HG03064 (cell line): ENCODE measurements around the gene MTRF1.
"Not testable (repeated sequence)": the region's sequence is repeated elsewhere in the genome, so short reads cannot be mapped to it uniquely, and the experiment has no call there.

Source experiments
- ATAC-seq: cut with Tn5 transposase; IDR thresholded peaks from one replicate; pipeline ENCODE4 v1.9.1; 2021; ENCODE audit warnings: low read depth; ENCODE audit not compliant: unreplicated experiment

MTRF1 gene

DNA sequence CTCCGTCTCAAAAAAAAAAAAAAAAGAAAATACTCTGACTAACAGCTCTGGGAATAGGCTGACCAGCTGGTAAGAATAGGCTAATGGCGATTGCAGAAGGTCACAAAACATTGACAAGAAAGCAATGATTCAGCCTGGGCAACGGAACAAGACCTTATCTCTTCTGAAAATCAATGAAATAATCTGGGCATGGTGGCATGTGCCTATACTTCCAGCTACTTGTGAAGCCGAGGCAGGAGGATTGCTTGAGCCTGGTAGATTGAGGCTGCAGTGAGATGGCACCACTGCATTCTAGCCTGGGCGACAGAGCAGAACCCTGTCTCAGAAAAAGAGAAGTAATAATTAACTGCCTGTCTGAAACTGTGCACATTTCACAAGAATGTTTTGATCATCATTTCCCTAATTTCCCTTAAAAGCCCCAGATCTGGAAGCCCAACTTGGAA is 18.8 kb upstream of the MTRF1 start:
- ATAC-seq: no peak

DNA sequence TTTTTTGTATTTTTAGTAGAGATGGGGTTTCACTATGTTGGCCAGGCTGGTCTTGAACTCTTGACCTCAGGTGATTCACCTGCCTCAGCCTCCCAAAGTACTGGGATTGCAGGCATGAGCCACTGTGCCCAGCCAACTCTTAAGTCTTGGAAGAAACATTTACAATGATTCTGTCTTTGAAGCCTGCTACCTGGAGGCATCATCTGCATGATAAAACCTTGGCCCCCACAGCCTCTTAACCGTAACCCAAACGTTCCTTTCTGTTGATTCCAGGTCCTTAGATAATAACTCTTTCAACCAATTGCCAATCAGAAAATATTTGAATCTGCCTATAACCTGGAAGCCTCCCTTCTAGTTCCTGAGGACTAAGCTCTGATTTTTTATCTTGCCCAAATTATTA is 15.8 kb upstream of the MTRF1 start:
- not testable (repeated sequence) for ATAC-seq

DNA sequence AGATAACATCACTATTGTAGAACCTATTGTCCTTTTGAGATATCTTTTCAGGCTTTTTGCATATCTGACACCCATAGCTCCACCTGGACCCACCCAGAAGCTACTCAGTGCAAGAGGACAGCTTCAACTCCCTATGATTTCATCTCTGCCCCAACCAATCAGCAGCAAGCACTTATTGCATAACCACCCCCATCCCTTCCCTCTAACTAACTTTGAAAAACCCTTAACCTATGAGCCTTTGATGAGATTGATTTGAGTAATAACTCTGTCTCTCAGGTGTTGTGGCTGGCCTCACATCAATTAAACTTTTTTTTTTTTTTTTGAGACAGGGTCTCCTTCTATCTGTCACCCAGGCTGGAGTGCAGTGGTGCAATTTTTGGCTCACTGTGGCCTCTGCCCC is 13.4 kb upstream of the MTRF1 start:
- no peak for ATAC-seq

DNA sequence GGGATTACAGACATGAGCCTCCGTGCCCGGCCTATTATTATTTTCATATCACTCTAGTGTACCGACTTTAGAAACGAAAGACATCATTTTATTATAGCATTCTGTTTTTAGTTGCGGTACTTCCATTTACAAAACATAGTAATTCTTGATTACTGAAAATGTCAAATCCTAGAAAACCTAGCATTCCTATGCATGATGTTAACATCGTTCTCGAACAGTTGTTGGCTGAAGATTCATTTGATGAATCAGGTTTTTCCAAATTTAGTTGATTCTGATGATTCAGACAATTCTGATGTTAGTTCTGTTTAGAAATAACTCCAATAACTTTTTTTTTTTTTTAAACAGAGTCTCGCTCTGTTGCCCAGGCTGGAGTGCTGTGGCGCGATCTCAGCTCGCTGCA is 11.5 kb upstream of the MTRF1 start:
- no peak for ATAC-seq

DNA sequence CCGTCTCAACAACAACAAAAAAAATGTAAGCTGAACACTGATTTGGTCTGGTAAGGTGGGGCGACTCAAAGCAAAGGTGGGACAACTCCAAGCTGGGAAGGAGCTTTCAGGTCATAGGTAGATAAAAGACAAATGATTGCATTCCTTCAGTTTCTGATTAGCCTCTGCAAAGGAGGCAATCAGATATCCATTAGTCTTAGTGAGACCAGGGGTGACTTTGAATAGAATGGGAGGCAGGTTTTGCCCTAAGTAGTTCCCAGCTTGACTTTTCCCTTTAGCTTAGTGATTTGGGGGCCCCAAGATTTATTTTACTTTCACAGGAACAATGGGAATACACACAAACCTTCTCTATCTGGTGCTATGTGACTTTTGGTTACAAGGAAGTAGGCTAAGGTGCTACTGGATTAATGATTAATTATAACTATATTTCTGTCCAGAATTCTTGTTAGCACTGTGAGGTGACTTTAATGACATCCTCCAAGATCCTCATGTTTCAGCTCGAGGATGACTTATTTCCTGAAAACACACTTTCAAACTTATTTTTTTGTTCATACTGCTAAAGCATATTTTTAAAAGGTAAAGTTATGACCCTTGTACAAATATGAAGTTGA is 10.6 kb upstream of the MTRF1 start:
- ATAC-seq: no peak

DNA sequence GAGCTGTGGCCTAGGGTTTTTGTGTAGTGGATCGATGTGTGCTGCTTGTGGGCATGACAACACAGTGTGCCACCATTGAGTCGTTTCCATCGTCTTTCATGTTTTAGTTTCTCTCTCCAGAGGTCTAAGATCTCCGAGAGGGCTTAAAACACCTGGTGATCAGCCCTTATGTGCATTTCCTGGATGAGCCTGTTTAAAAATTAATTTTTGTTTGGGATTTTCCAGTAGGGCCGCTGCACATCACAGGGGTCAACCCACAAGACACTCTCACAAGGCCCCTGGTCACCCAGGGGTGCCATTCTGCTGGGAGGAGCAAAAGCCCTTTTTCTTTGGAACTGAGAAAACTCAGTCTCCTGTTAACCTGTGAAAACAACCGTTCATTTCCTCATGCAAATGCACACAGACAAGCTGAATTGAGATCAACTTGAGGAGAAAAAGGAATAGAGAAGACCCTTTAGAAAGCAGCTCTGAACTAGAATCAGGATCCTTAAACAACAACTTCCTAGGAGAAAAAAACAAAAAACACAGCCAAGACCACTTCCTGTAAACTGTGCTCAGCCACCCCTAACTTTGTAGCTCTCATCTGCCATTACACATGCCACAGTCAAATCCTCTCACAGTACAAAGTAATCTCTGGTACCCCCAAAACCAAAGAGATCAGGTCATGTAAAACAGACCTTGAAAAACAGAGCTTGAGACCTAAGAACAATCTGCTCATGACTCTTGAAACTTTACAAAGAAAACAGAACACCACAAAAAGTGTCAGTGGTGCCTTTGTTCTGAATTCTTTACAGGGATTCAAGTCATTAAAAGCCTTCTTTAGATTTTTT is 8.3 kb upstream of the MTRF1 start:
- ATAC-seq: no peak

DNA sequence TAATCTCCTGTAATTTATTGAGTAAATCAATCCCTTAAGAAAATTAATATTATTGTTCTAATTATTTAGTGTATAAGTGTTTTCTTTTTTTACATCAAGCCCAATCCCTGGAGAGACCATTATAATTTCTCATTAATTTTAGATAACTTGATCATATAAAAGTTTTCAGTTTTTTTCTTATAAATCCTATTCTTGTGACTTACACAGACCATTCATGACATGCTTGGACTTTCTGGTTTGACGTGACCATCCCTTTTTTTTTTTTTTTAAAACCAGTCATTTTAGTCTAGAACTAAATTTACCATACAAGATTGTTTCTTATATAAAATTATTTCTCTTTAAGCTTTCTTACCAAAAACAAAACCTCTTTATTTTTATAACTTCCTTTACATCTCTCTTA is 5.4 kb upstream of the MTRF1 start:
- no peak for ATAC-seq

DNA sequence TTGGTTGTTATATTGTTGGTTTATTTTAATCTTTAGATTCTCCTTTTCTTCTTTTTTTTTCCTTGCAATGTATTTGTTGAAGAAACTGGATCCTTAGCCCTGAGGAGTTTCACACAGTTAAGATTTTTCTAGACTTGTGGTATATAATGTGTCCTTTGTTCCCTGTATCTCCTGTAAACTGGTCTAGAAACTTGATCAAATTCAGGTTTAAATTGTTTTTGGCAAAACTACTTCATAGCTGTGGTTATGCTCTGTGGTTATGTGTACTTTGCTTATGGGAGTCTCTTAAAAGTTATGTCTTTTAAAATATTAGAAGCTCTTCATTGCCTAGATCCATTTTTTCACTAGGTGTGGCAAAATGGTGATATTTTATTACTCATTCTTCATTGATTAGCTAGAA is 3.7 kb upstream of the MTRF1 start:
- no peak for ATAC-seq

DNA sequence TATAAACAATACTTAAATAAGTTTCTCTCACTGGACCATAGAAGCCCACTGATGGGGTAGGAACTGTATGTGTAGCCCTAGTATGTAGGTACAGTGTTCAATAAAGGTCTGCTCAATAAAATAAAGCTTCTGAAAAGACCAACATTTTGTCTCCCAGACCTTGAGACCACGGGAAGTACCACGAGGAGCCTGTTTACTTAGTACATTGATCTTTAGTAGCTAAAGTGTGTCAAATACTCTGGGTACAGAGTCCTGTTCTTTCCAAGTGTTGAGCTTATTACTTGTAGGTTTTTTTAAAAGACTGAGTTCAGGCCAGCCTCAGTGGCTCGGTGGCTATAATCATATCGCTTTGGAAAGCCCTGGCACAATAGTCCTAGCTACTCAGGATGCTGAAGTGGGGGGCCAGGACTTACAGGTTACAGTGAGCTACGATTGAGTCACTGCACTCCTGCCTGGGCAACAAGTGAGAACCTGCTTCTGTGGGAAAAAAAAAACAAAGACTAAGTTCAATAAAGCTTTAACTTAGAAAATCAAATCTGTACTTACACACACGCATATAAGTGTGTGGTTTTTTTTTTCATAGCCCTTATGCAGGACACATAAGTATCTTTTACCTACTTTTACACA is 3.4 kb downstream of the MTRF1 start:
- ATAC-seq: no peak

DNA sequence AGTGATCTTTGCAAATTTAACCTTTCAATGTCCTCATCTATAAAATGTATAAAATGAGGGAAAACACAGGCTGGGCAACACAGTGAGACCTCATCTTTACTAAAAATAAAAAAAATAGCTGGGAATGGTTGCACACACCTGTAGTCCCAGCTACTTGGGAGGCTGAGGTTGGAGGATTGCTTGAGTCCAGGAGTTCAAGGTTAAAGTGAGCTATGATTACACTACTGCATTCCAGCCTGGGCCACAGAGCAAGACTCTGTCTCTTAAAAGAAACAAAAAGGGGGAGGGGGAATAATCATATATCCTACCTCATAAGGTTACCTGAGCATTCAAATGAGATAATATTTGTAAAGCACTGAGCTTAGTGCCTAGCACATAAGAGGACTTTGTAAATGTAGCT is 5.8 kb downstream of the MTRF1 start:
- ATAC-seq: no peak

DNA sequence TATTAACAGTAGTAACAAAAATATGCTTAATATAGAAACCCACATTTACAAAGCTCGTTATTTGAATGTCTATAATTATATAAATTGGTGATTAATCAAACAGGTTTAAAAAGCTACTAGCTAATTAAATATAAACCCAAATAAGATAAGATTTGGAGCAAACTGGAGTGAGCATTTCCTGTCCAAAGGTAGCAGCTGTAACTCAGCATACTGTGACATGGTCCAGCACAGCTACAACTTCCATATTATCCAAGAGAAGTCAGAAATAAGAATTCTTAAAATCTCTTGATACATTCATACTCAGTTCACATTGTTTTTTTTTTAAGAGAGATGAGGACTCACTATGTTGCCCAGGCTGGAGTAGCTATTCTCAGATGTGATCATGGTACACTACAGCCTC is 8.5 kb downstream of the MTRF1 start:
- no peak for ATAC-seq

DNA sequence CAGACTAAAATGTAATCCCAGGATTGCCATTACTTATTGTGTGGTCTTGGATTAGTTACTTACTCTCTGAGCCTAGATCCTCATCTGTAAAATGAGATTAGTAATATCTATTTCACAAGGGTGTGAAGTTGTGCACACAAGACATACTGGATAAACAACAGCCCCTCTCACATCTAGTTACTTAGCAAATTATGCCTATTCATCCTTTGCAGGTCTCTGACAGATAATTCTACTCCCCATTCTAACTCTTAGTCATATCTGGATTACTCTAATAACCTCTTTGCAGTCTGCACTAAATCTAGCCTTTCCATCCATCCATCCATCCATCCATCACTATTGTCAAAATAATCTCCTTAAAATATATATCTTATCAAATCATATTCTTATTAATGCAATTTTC is 12.4 kb downstream of the MTRF1 start:
- no peak for ATAC-seq

DNA sequence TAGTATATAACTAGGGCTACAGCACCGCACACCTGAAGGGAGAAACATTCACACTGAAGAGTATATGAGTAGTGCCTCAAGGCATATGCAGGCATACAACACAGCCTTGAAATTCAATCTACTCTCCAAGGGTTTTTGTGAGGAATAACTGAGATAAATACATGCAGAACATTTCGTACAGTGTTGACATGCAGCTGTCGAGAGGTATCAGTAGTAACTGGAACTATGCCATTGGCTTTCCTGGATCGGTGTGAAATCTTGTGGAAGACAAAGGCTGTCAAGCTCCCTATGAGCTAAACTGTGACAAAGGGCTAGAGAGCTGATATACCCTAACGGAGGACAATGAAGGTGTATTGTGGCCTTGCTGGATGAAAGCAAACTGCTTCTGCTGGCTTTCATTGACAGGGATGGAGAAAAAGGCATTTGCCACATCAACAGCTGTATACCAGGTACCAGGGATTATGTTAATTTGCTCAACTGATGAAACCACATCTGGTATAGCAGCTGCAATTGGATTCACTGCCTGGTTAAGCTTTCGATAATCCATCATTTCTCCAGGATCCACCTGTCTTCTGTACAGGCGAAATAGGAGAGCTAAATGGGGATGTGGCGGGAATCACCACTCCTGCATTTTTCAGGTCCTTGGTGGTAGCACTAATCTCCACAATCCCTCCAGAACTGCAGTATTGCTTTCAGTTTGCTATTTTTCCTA is 16.3 kb downstream of the MTRF1 start:
- ATAC-seq: no peak

DNA sequence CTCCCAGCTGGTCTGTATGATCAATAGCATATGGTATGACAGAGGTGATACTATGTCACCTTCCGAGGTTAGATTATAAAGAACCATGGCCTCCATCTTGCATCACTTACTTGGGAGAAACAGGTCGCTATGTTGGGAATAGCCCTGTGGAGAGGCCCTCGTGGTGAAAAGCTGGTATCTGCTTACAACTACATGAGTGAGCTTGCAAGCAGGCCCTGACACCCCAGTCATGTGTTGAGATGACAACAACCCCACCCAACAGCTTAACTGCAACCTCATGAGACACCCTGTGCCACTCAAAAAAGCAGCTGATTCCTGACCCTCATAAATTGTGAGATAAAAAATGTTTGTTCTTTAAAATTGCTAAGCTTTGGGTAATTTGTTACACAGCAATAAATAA is 18.8 kb downstream of the MTRF1 start:
- ATAC-seq: no peak

DNA sequence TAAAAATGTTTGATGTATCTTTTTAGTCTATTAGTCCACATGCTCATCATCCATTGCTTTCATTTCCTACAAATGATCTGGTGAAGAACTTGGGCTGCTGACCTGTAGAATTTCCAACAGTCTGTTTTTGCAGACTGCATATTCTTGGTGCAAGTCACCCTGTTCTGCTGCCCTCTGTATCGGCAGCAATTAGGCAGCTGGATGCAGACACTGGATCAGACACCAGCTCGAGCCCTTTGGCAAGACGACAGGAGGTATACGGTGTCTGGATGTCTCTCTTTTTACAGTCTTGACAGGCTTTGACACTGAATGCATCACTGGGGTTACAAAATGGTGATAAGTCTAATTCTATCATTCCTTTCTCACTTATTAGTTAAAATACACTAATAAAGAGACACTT is 21.8 kb downstream of the MTRF1 start:
- ATAC-seq: no peak

DNA sequence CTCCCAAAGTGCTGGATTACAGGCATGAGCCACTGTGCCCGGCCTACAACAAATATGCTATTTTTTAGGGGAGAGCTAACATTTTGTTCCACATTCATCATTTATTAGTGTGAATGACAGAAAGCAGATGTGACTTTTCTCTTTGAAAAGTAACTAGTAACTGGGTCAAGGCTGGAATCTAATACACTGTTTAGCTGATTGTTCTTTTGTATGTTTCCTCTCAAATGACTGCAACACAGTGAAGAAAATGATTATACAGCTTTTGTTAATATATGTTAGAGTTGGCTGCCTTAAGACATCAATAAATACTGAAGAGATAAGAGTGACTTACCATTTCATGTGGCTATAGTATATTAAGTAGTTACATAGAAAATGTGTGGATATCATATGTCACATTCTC is 27.0 kb downstream of the MTRF1 start:
- no peak for ATAC-seq

DNA sequence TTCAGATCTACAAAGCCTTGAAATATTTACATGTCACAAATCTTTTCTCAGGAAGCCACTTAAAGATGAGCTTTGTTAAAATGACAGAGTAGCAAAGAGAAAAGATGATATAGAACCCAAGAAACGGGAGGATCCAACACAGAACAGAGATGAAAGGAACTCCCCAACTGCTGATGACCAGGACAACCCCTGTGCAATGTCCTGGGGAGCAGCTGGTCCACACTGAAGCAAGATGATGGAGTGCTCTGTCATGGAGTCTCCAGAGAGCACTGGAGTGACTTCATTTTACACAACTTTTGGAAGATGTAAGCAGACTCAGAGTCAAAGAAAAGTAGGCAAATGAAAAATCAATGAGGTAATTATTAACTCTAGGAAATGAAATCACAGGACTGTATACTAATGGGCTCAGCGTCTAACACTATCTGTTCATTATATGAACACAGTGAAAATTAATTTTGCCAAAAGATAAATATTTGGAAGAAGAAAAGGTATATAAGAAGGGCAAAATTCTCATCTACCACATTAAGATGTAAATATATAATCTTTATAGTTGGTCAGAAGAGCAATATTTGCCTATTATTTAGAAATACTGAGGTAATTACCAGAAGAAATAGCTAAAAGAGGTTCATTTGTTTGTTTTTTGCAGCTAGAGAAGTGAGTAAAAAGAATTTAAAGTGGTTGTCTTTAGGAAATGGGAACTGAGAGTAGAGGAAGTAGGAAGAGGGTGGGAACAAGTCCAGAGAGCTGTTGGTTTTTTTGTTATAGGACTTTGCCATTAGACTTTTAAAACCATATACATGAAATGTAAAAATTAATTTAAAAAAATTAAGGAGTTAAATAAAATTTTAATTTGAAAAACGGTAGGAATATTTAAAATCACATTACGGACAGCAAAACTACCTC is 30.5 kb downstream of the MTRF1 start:
- no peak for ATAC-seq

DNA sequence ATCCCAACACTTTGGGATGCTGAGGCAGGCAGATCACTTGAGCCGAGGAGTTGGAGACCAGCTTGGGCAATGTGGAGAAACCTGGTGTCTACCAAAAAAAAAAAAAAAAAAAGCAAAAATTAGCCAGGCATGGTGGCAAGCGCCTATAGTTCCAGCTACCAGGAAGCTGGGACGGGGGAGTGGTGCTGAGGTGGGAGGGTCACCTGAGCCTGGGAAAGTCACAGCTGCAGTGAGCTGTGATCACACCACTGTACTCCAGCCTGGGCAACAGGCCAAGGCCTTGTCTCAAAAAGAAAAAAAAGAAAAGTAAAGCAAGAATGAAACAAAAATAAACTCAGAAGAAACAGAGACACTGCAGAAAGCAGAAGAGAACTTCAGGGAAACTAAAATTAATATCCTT is 31.6 kb downstream of the MTRF1 start:
- peak; percentile 76 for ATAC-seq

DNA sequence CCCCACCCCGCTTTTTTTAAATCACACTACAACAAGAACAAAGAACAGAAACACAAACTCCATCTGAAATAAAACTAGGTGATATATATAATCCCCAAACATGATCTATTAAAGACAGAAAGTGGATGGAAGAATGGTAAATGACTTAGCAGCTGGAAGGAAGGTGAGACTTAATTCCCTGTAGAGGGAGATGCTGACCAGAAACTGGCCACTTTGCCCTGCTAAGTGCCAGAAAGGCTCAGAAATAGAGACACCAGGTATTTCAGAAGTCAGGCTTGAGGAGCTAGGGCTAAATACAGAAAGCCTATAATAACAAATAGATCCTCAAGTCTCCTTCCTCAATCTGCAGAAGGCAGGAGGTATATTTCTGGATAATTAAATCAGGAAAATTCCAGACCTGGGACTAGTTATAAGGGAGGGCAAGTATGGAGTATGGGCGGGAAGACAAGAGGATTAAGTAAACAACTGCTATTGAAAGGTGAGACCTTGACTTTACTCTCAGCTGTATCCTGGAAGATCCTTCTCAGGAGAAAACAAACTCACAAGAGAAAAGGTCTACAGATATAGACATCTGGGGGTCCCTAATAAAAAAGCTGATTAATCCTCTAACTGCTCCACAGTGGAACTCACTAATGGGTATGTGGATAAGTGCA is 32.2 kb downstream of the MTRF1 start:
- no peak for ATAC-seq

DNA sequence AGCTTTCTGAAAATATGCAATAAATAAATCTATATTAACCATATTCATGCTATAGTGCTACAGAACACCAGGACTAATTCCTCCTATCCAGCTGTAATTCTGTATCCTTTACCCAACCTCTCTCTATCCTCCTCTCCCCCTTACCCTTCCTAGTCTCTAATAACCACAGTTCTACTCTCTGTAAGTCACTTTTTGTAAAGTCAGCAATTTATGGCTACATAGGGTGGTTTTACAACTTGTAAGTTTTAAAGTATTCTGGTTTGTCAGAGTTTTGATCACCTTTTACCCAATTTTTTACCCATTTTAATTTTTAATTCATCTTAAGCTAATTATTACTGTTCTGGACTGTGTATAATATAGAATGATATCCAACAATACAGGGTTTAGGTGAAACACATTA is 34.0 kb downstream of the MTRF1 start:
- ATAC-seq: no peak
